Measurements from ENCODE around the gene FYN.

The FYN gene

GRCh38 chr6:111810294-111811131, 62.7 kb downstream of the FYN start:
- no peak overlapping the region for H3K27ac ChIP-seq (ENCODE audit: low read depth, low read length)
- no peaks in the 10 kb centered on the region for H3K9me3 ChIP-seq (ENCODE audit: control insufficient read depth, insufficient read depth, low read length)
- H3K4me2 ChIP-seq (ENCODE audit: low read length), result no peak overlapping the region
- no peaks in the 10 kb centered on the region for H4K20me1 ChIP-seq (ENCODE audit: control insufficient read depth, insufficient read depth, low read depth, low read length)
- no peaks in the 10 kb centered on the region for H3F3A ChIP-seq (ENCODE audit: control insufficient read depth, insufficient read depth)
- no peaks in the 10 kb centered on the region for H3K79me2 ChIP-seq (ENCODE audit: control insufficient read depth, low read length)
- no peaks in the 10 kb centered on the region for H3K27me3 ChIP-seq (ENCODE audit: control insufficient read depth, low read length)
- no peak overlapping the region for H3K4me3 ChIP-seq (ENCODE audit: low read length)
- no peak for TF ChIP-seq EZH2phosphoT487 (IDR thresholded peaks at IDR 0.05; ENCODE audit: borderline replicate concordance, low read length)
- no peak for TF ChIP-seq CTCF (IDR thresholded peaks at IDR 0.05; ENCODE audit: low read depth, low read length, poor library complexity, severe bottlenecking)
- no peaks in the 10 kb centered on the region for H3K4me1 ChIP-seq (ENCODE audit: control insufficient read depth, low read length)
- H3K9me2 ChIP-seq (replicated peaks; ENCODE audit: control insufficient read depth, low read length), result no peaks in the 10 kb centered on the region
- no peaks in the 10 kb centered on the region for H3K36me3 ChIP-seq (ENCODE audit: control insufficient read depth, low read length)

- no peak for TF ChIP-seq EZH2phosphoT487 (IDR thresholded peaks at IDR 0.05; ENCODE audit: borderline replicate concordance, low read length)
- TF ChIP-seq CTCF (IDR thresholded peaks at IDR 0.05; ENCODE audit: low read depth, low read length, poor library complexity, severe bottlenecking), result no peak
- no peaks in the 10 kb centered on the region for H3K9me3 ChIP-seq (ENCODE audit: control insufficient read depth, insufficient read depth, low read length)
Observed at GRCh38 chr6:111809766-111810165, 63.5 kb downstream of the FYN start.

GRCh38 chr6:111809264-111809663, 64.0 kb downstream of the FYN start:
- H3K4me1 ChIP-seq (ENCODE audit: control insufficient read depth, low read length), result no peaks in the 10 kb centered on the region
- H3K9me3 ChIP-seq (ENCODE audit: control insufficient read depth, insufficient read depth, low read length), result no peaks in the 10 kb centered on the region
- H3K27me3 ChIP-seq (ENCODE audit: control insufficient read depth, low read length), result no peaks in the 10 kb centered on the region
- H3K9me2 ChIP-seq (replicated peaks; ENCODE audit: control insufficient read depth, low read length), result no peaks in the 10 kb centered on the region
- no peak overlapping the region for H3K4me2 ChIP-seq (ENCODE audit: low read length)
- H3K79me2 ChIP-seq (ENCODE audit: control insufficient read depth, low read length), result no peaks in the 10 kb centered on the region
- no peaks in the 10 kb centered on the region for H3K36me3 ChIP-seq (ENCODE audit: control insufficient read depth, low read length)
- no peaks in the 10 kb centered on the region for H4K20me1 ChIP-seq (ENCODE audit: control insufficient read depth, insufficient read depth, low read depth, low read length)
- H3K4me3 ChIP-seq (ENCODE audit: low read length), result no peak overlapping the region
- H3K27ac ChIP-seq (ENCODE audit: low read depth, low read length), result no peak overlapping the region
- no peak for TF ChIP-seq CTCF (IDR thresholded peaks at IDR 0.05; ENCODE audit: low read depth, low read length, poor library complexity, severe bottlenecking)
- no peak for TF ChIP-seq EZH2phosphoT487 (IDR thresholded peaks at IDR 0.05; ENCODE audit: borderline replicate concordance, low read length)
- no peaks in the 10 kb centered on the region for H3F3A ChIP-seq (ENCODE audit: control insufficient read depth, insufficient read depth)

More at GRCh38 chr6:111809766-111810165, 63.5 kb downstream of the FYN start:
- no peaks in the 10 kb centered on the region for H3K79me2 ChIP-seq (ENCODE audit: control insufficient read depth, low read length)
- H3K4me2 ChIP-seq (ENCODE audit: low read length), result no peak overlapping the region
- H3K27me3 ChIP-seq (ENCODE audit: control insufficient read depth, low read length), result no peaks in the 10 kb centered on the region
- no peaks in the 10 kb centered on the region for H4K20me1 ChIP-seq (ENCODE audit: control insufficient read depth, insufficient read depth, low read depth, low read length)
- no peaks in the 10 kb centered on the region for H3F3A ChIP-seq (ENCODE audit: control insufficient read depth, insufficient read depth)
- H3K9me2 ChIP-seq (replicated peaks; ENCODE audit: control insufficient read depth, low read length), result no peaks in the 10 kb centered on the region
- no peak overlapping the region for H3K4me3 ChIP-seq (ENCODE audit: low read length)
- no peaks in the 10 kb centered on the region for H3K36me3 ChIP-seq (ENCODE audit: control insufficient read depth, low read length)
- no peak overlapping the region for H3K27ac ChIP-seq (ENCODE audit: low read depth, low read length)
- H3K4me1 ChIP-seq (ENCODE audit: control insufficient read depth, low read length), result no peaks in the 10 kb centered on the region

Data from DOHH2 (cell line).